ENCODE results near the gene TLL2. TPM values are rescaled to one million over a fixed set of nuclear protein-coding genes. Genes with fewer than 3 reads are reported as not detected.
A peak's percentile ranks its signal among the peaks of the same experiment; 100 is the strongest.

The TLL2 gene
- total and polyA plus RNA-seq, 2 donors (not counting 3 experiments of a cell fraction or from before 2014, with no cell fraction given), result 0.03 to 0.20 TPM

DNA sequence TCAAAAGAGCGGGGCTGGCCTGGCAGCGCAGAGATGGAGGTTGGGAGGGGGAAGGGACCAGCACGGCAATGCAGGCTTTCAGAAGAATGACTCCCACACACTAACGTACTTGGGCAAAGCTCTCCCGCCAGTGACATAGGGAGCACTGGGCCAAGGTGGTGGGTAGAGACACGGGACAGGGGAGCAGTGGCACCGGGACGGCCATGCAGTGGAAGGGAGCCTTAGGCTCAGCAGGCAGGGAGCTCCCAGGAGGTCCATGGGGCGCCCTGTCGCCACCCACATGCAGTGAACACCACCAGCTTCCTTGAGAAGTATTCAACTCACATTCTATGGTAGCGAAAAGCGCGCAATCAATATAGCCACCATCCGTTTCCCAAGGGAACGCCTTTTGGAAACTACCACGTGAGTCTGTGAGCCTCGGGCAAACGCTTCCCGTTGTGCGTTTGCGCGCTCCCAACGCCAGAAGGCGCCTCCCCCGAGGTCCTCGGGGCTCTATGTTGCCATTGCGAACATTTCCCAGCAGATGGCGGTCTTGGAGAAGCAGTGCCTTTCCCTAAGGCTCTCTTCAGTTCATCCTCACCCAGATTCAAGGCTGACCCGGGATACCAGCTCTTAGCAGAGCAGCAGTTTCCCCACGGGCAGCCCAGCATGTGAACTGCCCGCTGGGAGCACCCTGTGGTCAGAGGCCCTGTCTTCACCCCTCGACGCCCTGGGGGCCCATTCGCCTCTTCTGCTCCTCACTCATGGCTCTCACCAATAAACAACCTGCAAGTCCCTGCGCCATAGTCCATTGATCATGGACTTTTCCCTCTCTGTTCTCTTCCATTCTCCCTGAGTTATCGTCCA is 138.5 kb downstream of the TLL2 start:
- H2AFZ ChIP-seq (ENCODE audit: low read depth, low read length), result peak overlapping the region; percentile 96
- H3K79me2 ChIP-seq (ENCODE audit: control insufficient read depth, insufficient read depth, low read length), result no peaks in the 10 kb centered on the region
- ChIA-PET POLR2A (no interaction called here), CTCF (interaction anchor here (0.7 to 2.7 kb wide), 32 partner anchors 9 to 835 kb away, joined by 3 to 17 read pairs (median 4); partner anchors contain the start of gene TLL2)
- BruUV-seq (replicated peaks), result no TSS peak
- dilution Hi-C loops (cut with MboI; ENCODE audit: extremely low pct_ligation_motif_present, low sequenced_read_pairs) (no loop called here), intact Hi-C loops (cut with micrococcal nuclease) (loop anchor here (1.0 to 5.0 kb wide), 6 partner anchors 40 to 455 kb away; partner anchors contain the start of gene TM9SF3)
- H3K9me1 ChIP-seq (replicated peaks; ENCODE audit: control insufficient read depth, extremely low read depth, insufficient read depth, low read length), result no peaks in the 10 kb centered on the region
- FAIRE-seq, result peak; percentile 93
- H3K9ac ChIP-seq (replicated peaks; ENCODE audit: extremely low read depth, insufficient read depth, low read length), result no peak overlapping the region
- TF ChIP-seq, protein P1, sequence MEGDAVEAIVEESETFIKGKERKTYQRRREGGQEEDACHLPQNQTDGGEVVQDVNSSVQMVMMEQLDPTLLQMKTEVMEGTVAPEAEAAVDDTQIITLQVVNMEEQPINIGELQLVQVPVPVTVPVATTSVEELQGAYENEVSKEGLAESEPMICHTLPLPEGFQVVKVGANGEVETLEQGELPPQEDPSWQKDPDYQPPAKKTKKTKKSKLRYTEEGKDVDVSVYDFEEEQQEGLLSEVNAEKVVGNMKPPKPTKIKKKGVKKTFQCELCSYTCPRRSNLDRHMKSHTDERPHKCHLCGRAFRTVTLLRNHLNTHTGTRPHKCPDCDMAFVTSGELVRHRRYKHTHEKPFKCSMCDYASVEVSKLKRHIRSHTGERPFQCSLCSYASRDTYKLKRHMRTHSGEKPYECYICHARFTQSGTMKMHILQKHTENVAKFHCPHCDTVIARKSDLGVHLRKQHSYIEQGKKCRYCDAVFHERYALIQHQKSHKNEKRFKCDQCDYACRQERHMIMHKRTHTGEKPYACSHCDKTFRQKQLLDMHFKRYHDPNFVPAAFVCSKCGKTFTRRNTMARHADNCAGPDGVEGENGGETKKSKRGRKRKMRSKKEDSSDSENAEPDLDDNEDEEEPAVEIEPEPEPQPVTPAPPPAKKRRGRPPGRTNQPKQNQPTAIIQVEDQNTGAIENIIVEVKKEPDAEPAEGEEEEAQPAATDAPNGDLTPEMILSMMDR (IDR thresholded peaks at IDR 0.05; ENCODE audit: extremely low read depth in 1 of 2, insufficient read depth in 1 of 2, low read depth in 1 of 2, low read length in 2 of 2), result peak; percentile 96 to 98
- no peak for TF ChIP-seq JUN (IDR thresholded peaks at IDR 0.05; ENCODE audit: borderline replicate concordance, insufficient read depth, insufficient read length, low read depth)
- no peak for TF ChIP-seq EZH2 (IDR thresholded peaks at IDR 0.05; ENCODE audit: borderline replicate concordance, low read depth, low read length, severe bottlenecking)
- TF ChIP-seq MYC (IDR thresholded peaks at IDR 0.05; ENCODE audit: low read depth, low read length), result no peak
- TF ChIP-seq, protein P2, sequence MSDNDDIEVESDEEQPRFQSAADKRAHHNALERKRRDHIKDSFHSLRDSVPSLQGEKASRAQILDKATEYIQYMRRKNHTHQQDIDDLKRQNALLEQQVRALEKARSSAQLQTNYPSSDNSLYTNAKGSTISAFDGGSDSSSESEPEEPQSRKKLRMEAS (IDR thresholded peaks at IDR 0.05; ENCODE audit: insufficient read depth, insufficient read length), result peak; percentile 67
- no peak for TF ChIP-seq POLR2AphosphoS5 (IDR thresholded peaks at IDR 0.05; ENCODE audit: insufficient read depth, low read depth, low read length)
- no peak for TF ChIP-seq FOS (IDR thresholded peaks at IDR 0.05; ENCODE audit: borderline replicate concordance, insufficient read depth, low read length)
- no peak for TF ChIP-seq POLR2A (IDR thresholded peaks at IDR 0.05; ENCODE audit: low read depth, low read length)
- peak overlapping the region; percentile 74 for H3K4me2 ChIP-seq (ENCODE audit: insufficient read depth, low read length)
- peak; percentile 90 for DNase-seq (ENCODE audit: low read depth, low spot score)
- no peaks in the 10 kb centered on the region for H3K36me3 ChIP-seq (ENCODE audit: control insufficient read depth in 2 of 2, extremely low read depth in 1 of 2, insufficient read depth in 2 of 2, low read length in 2 of 2)
- H3K4me3 ChIP-seq (replicated peaks in 1 of 3; ENCODE audit: insufficient read depth in 1 of 3, low read depth in 1 of 3, low read length in 3 of 3), result peak overlapping the region in 2 of 3 experiments; percentile 47 to 48
- H3K4me1 ChIP-seq (ENCODE audit: control insufficient read depth, extremely low read depth, insufficient read depth, low read length), result no peaks in the 10 kb centered on the region
- H4K20me1 ChIP-seq (replicated peaks; ENCODE audit: control insufficient read depth, extremely low read depth, insufficient read depth, low read length), result no peaks in the 10 kb centered on the region
- no peak overlapping the region for H3K27ac ChIP-seq (ENCODE audit: insufficient read depth, low read depth, low read length)
- H3K27me3 ChIP-seq (ENCODE audit: control insufficient read depth in 2 of 2, insufficient read depth in 2 of 2, low read length in 2 of 2), result peaks cover 0 to 2% of the 10 kb centered on the region in 2 experiments
- H3K9me3 ChIP-seq (replicated peaks; ENCODE audit: control insufficient read depth, insufficient read depth, low read length), result no peaks in the 10 kb centered on the region
